H1 (cell line): ENCODE data around the gene ARMC7. TPM values are rescaled to one million over a fixed set of nuclear protein-coding genes. Genes with fewer than 3 reads are reported as not detected.

Source experiments
- ATF3 ChIP-seq: IDR thresholded peaks from 2 replicates; pipeline ENCODE4 v1.6.1; 2011; ENCODE audit warnings: low read depth, mild to moderate bottlenecking, low read length; ENCODE audit not compliant: insufficient read depth
- BACH1 ChIP-seq: IDR thresholded peaks from 2 replicates; pipeline ENCODE4 v1.6.1; 2012; ENCODE audit warnings: low read length, improper control_type of control experiment
- BRCA1 ChIP-seq: IDR thresholded peaks from 2 replicates; pipeline ENCODE4 v1.6.1; 2012; ENCODE audit warnings: low read depth, low read length, improper control_type of control experiment
- CHD1 ChIP-seq: IDR thresholded peaks from 2 replicates; pipeline ENCODE4 v1.6.1; 2012; ENCODE audit warnings: low read depth, low read length, improper control_type of control experiment
- CTBP2 ChIP-seq: IDR thresholded peaks from 2 replicates; pipeline ENCODE4 v1.7.0; 2011; ENCODE audit warnings: borderline replicate concordance, mild to moderate bottlenecking, moderate library complexity, mixed read lengths, low read length; ENCODE audit not compliant: insufficient read depth, insufficient read length
- EGR1 ChIP-seq: IDR thresholded peaks from 2 replicates; pipeline ENCODE4 v1.6.1; 2011; ENCODE audit warnings: low read depth, low read length, borderline replicate concordance
- EZH2 ChIP-seq: fragments of 200-600 bp; sonication (generic); IDR thresholded peaks from 2 replicates; pipeline ENCODE4 v1.7.1; 2012; ENCODE audit warnings: low read depth, mild to moderate bottlenecking, moderate library complexity, low read length, inconsistent platforms; ENCODE audit not compliant: severe bottlenecking
- GABPA ChIP-seq: IDR thresholded peaks from 2 replicates; pipeline ENCODE4 v1.6.1; 2011; ENCODE audit warnings: mild to moderate bottlenecking, low read length, moderate library complexity, borderline replicate concordance; ENCODE audit not compliant: insufficient read depth
- GTF2F1 ChIP-seq: IDR thresholded peaks from 2 replicates; pipeline ENCODE4 v1.6.1; 2012; ENCODE audit warnings: low read depth, low read length, improper control_type of control experiment, borderline replicate concordance
- HDAC6 ChIP-seq: IDR thresholded peaks from one replicate; pipeline ENCODE4 v1.7.1; 2012; ENCODE audit warnings: low read depth, mild to moderate bottlenecking, inconsistent platforms, low read length, moderate library complexity
- KDM5A ChIP-seq: fragments of 200-600 bp; IDR thresholded peaks from 2 replicates; pipeline ENCODE4 v1.7.1; 2012; ENCODE audit warnings: mild to moderate bottlenecking, low read length, inconsistent platforms, mixed read lengths
- MAFK ChIP-seq: IDR thresholded peaks from 2 replicates; pipeline ENCODE4 v1.6.1; 2012; ENCODE audit warnings: low read depth, mild to moderate bottlenecking, improper control_type of control experiment, low read length
- POLR2A ChIP-seq, 2 experiments: IDR thresholded peaks; 1 replicate in 1 of 2; 2 replicates in 1 of 2; pipeline ENCODE4 v1.6.1; 2011; ENCODE audit warnings: low read depth in 2 of 2, low read length in 2 of 2, mild to moderate bottlenecking in 2 of 2; ENCODE audit errors: control extremely low read depth in 1 of 2
- POLR2AphosphoS5 ChIP-seq: IDR thresholded peaks from 2 replicates; pipeline ENCODE4 v1.6.1; 2011; ENCODE audit warnings: low read depth, low read length
- POU5F1 ChIP-seq: IDR thresholded peaks from 2 replicates; pipeline ENCODE4 v1.6.1; 2011; ENCODE audit warnings: low read depth, mild to moderate bottlenecking, low read length, moderate library complexity
- RFX5 ChIP-seq: IDR thresholded peaks from 2 replicates; pipeline ENCODE4 v1.6.1; 2011; ENCODE audit warnings: low read depth, low read length, improper control_type of control experiment, borderline replicate concordance
- RNF2 ChIP-seq: fragments of 200-900, 300-1000 bp; sonication (generic); IDR thresholded peaks from 2 replicates; pipeline ENCODE4 v1.7.1; 2016; ENCODE audit warnings: borderline replicate concordance, low read depth, mild to moderate bottlenecking, antibody characterized with exemption, low read length; ENCODE audit not compliant: poor library complexity, severe bottlenecking; ENCODE audit errors: missing control alignments
- SAP30 ChIP-seq: fragments of 300-600 bp; sonication (generic); IDR thresholded peaks from 2 replicates; pipeline ENCODE4 v1.7.1; 2012; ENCODE audit warnings: low read length, moderate library complexity, mild to moderate bottlenecking, inconsistent platforms; ENCODE audit not compliant: insufficient read depth, insufficient replicate concordance
- SP2 ChIP-seq: IDR thresholded peaks from 2 replicates; pipeline ENCODE4 v1.6.1; 2012; ENCODE audit warnings: mild to moderate bottlenecking, low read length, inconsistent platforms
- SRF ChIP-seq: IDR thresholded peaks from 2 replicates; pipeline ENCODE4 v1.6.1; 2011; ENCODE audit warnings: mild to moderate bottlenecking, low read depth, low read length, moderate library complexity
- SUZ12 ChIP-seq: fragments of 200-600 bp; sonication (generic); IDR thresholded peaks from 2 replicates; pipeline ENCODE4 v1.6.1; 2012; ENCODE audit warnings: mild to moderate bottlenecking, inconsistent platforms, low read length, moderate library complexity, mixed read lengths
- TAF1 ChIP-seq: IDR thresholded peaks from 2 replicates; pipeline ENCODE4 v1.6.1; 2011; ENCODE audit warnings: mild to moderate bottlenecking, low read depth, low read length
- YY1 ChIP-seq: IDR thresholded peaks from 2 replicates; pipeline ENCODE4 v1.6.1; 2011; ENCODE audit warnings: low read depth, mild to moderate bottlenecking, low read length
- ZNF274 ChIP-seq: IDR thresholded peaks from 2 replicates; pipeline ENCODE4 v1.7.0; 2012; ENCODE audit warnings: low read length, borderline replicate concordance; ENCODE audit errors: extremely low read depth
- polyA plus RNA-seq, 7 experiments: library from polyadenylated mRNA; depleted of rRNA in 3 of 7; stranded (reverse) in 5 of 7; unstranded in 2 of 7; fragments of >200 nt in 5 of 7; fragments of 200-250 nt in 2 of 7; gene quantifications; 1 replicate in 5 of 7; 2 replicates in 1 of 7; 4 replicates in 1 of 7; pipeline versions ENCODE4 v1.2.1 to v1.2.3, GENCODE V29; 2011 to 2013; ENCODE audit warnings: missing spikeins in 2 of 7, mixed read lengths in 2 of 7
- total RNA-seq: library from RNA; stranded (reverse); fragmentation: NEBNext Ultra II Directional; extraction: Animal tissue kit (Norgen Biotek cat#: 25700); gene quantifications from 2 replicates; pipeline ENCODE4 v1.2.1, GENCODE V29; 2021

Gene ARMC7
- total and polyA plus RNA-seq, 2 of the 8 experiments (the other 6 are each of a cell fraction or from before 2014, with no cell fraction given) = 9.8 to 13.6 TPM

- TF ChIP-seq ATF3 (no peak), ZNF274 (no peak), GABPA (peak; percentile 42; the same call in 1 of the 2 replicates), BACH1 (no peak), YY1 (0 out of 2 replicates have a peak, but pooled peaks have one; percentile 14), RNF2 (no peak), TAF1 (peak; percentile 50; the same call in 1 of the 2 replicates), EZH2 (no peak), SRF (no peak), POU5F1 (no peak), RFX5 (no peak), CTBP2 (no peak), EGR1 (peak; percentile 54; the same call in 1 of the 2 replicates), MAFK (no peak), BRCA1 (no peak), CHD1 (no peak), SUZ12 (no peak), SP2 (no peak), KDM5A (no peak), SAP30 (peak; percentile 44), HDAC6 (no peak), GTF2F1 (no peak), POLR2AphosphoS5 (peak; percentile 63), POLR2A (IDR thresholded peaks at IDR 0.05; ENCODE audit: control extremely low read depth in 1 of 2, low read depth in 2 of 2, low read length in 2 of 2) (peak in 1 of 2 experiments; percentile 56; a peak in 2 of 3 replicates)
These were observed at the start of gene ARMC7 (continued) for GRCh38 chr17:75109407-75110233.
